Loucy (cell line): Measurements from ENCODE around the gene XXYLT1.

ENCODE experiments used
- EZH2phosphoT487 ChIP-seq: fragments of 200-600 bp; IDR thresholded peaks from 2 replicates; pipeline ENCODE4 v1.6.1; 2018; ENCODE audit warnings: antibody characterized with exemption, mild to moderate bottlenecking, moderate library complexity, borderline replicate concordance
- TF ChIP-seq, protein P1 (sequence below): fragments of 200-600 bp; sonication (generic); conservative IDR thresholded peaks from 2 replicates; pipeline ENCODE4 v1.5.1; 2014; ENCODE audit warnings: mild to moderate bottlenecking, antibody characterized with exemption, low read length

DNA sequence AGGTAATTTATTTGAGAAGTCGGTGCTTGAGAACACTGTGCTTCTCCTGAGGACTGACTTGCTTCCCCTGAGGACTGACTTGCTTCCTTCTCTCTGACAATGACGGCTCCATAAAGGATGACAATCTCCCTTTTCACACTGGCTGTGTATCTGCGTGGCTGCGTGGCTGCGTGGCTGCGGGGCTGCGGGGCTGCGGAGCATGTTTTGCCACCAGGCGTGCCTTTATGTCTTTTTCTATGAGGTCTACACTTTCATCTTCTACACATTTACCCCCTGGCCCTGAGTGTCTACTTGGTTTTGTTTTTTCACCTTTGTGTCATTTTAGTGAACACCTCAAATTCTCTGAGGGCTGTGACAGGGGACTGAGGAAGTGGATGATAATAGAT, 89.9 kb downstream of the XXYLT1 start:
- no peak for TF ChIP-seq EZH2phosphoT487
- TF ChIP-seq, protein P1, sequence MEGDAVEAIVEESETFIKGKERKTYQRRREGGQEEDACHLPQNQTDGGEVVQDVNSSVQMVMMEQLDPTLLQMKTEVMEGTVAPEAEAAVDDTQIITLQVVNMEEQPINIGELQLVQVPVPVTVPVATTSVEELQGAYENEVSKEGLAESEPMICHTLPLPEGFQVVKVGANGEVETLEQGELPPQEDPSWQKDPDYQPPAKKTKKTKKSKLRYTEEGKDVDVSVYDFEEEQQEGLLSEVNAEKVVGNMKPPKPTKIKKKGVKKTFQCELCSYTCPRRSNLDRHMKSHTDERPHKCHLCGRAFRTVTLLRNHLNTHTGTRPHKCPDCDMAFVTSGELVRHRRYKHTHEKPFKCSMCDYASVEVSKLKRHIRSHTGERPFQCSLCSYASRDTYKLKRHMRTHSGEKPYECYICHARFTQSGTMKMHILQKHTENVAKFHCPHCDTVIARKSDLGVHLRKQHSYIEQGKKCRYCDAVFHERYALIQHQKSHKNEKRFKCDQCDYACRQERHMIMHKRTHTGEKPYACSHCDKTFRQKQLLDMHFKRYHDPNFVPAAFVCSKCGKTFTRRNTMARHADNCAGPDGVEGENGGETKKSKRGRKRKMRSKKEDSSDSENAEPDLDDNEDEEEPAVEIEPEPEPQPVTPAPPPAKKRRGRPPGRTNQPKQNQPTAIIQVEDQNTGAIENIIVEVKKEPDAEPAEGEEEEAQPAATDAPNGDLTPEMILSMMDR, result no peak
